Epithelial cell of esophagus (primary cell): ENCODE measurements around the gene SEC24D.

Source experiments
- DNase-seq: peaks from one replicate; pipeline ENCODE4 v3.0.0; 2010; ENCODE audit warnings: low read depth
- H3K4me3 ChIP-seq: 2 replicates; pipeline ENCODE4 v1.5.1; 2011; ENCODE audit warnings: mild to moderate bottlenecking, low read length, control low read depth
- TF ChIP-seq, protein P1 (sequence below): IDR thresholded peaks from 2 replicates; pipeline ENCODE4 v1.5.1; 2011; ENCODE audit warnings: low read depth, mild to moderate bottlenecking, low read length, control low read depth, inconsistent platforms; ENCODE audit not compliant: insufficient read depth; ENCODE audit errors: missing control alignments

The SEC24D gene

DNA sequence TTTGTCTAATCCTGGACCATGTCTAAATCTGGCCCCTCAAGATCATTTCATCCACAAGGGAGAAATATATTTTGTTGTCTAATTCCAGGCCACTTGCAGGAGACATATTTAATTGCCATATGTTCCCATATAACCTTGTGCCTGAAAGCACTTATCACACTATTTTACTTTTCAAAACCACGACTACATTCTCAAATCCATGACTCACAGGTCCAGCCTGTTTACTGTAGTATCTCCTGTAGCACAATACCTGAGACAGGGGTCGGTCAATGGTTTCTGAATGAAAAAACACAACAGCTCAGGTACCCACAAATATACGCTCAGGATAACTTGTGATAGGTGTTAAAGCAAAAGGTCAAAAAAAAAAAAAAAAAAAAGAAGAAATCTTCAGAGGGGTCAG, 60.9 kb downstream of the SEC24D start:
- no peak overlapping the region for H3K4me3 ChIP-seq
- peak; percentile 38 for DNase-seq
- TF ChIP-seq, protein P1, sequence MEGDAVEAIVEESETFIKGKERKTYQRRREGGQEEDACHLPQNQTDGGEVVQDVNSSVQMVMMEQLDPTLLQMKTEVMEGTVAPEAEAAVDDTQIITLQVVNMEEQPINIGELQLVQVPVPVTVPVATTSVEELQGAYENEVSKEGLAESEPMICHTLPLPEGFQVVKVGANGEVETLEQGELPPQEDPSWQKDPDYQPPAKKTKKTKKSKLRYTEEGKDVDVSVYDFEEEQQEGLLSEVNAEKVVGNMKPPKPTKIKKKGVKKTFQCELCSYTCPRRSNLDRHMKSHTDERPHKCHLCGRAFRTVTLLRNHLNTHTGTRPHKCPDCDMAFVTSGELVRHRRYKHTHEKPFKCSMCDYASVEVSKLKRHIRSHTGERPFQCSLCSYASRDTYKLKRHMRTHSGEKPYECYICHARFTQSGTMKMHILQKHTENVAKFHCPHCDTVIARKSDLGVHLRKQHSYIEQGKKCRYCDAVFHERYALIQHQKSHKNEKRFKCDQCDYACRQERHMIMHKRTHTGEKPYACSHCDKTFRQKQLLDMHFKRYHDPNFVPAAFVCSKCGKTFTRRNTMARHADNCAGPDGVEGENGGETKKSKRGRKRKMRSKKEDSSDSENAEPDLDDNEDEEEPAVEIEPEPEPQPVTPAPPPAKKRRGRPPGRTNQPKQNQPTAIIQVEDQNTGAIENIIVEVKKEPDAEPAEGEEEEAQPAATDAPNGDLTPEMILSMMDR, result no peak

DNA sequence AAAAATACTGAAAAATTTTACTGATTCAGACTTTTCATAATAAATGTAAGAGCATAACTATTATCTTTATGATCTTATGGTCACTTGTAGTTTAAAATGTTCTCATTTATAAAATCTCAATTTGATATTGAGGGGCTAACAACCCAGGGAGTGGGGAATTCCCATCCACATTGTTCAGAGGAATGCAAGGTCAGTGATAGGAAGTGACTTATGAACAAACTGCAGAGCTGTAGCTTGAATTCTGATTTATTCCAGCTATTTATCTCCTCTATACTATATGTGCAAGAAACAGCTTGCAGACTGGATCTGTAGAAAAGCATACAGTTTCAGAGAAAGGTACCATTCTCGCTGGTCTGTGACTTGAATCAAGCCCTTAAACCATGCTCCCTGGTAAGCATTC, 61.6 kb downstream of the SEC24D start:
- DNase-seq, result no peak
- H3K4me3 ChIP-seq, result no peak overlapping the region
- TF ChIP-seq, protein P1, result no peak

DNA sequence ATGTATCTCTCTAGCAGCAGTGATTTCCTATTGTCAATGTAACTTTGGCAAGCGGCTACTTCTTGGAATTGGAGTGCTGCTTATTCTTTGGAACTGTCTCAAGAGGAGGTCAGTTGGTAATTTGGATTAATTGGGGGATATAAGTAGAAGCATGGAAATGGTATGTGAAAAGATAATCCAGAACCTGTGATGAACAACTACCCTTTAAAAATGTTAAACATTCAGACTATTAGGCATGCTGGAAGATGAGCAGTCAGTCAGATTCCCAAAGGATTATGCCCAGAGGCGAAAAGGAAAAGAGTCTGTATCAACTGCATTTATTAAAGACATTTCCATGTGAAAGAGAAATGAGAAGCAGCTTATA, 62.5 kb downstream of the SEC24D start:
- no peak overlapping the region for H3K4me3 ChIP-seq
- no peak for DNase-seq
- TF ChIP-seq, protein P1, result no peak

DNA sequence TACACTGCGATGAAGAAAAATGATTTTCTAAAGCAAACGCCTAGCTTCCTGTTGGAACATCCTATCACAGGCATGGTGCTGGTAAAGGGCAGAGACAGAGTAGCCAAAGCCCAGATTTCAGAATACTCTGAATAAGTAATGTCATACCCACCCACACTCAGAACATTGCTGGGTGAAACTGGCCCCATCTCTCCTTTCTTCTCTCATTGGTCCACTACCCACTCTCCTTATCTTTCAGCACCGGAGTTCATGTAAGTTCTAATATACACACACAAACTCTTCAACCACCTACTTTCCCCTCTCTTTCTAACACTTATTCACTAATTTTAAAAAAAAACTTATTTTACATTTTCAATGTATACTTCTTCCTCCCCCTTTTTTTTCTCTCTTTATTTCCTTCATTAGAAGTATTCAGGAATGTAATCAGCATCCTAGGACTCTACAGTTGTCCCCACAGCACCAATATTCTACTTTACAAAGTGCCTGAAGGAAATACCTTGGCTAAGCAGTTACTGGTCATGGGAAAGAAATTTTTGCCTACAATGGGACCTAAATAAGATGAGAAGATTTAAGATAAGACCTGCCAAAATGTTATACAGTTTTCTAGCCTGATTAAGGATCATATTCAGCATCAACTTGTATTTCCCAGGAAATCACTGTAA, 63.0 kb downstream of the SEC24D start:
- TF ChIP-seq, protein P1, result no peak
- no peak for DNase-seq
- H3K4me3 ChIP-seq, result no peak overlapping the region

DNA sequence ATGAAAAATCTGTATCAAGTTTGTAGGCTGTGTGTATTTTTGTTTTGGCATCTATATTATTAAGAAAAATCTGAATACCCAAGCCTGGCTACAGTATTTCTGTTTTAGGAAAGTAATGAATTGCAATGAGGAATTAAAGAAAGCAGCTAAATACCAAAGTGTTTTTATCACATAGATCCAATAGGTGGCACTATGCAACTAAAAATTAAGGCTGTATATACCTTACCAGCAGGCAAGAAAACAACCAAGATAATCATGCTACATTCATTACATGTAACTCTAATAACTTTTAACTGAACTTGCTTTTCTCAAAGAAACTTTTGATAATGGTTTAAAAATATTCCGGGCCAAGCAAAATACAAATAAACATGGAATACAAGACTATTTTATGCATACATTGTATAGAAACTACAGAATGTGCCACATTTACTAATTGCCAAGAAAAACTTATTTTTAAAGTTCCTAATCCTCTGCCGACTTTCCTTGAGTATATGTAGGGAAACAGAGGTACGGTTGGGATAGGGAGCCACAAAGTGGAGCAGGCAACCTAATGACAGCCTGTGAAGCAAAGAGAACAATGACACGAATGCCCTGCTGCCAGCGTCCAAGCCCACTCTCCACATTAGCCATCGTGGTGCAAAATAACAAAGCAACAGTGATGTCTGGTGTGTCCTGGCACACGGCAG, 63.7 kb downstream of the SEC24D start:
- H3K4me3 ChIP-seq, result no peak overlapping the region
- TF ChIP-seq, protein P1, result peak; percentile 42
- DNase-seq, result peak; percentile 63

DNA sequence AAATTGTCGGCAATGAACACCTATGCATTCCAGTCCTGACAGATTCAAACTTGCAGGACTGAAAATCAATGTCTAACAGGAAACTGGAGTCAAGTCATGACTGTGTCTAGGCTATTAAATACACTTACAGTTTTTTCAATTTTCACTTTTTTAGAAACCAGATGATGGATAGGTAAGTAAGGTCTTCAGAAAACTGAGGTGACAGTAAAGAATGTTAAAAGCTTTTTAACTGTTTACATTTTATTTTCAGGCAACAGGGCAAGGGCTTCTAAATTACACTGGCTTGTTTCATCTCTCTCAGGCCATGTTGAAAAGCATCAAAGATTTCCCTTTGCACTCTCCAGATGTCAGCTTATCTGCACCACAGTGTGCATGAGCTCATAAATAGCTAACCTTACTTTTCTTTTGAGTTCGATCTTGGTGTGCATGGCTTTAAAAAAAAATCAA, 65.2 kb downstream of the SEC24D start:
- TF ChIP-seq, protein P1, result no peak
- DNase-seq, result peak; percentile 74
- no peak overlapping the region for H3K4me3 ChIP-seq

DNA sequence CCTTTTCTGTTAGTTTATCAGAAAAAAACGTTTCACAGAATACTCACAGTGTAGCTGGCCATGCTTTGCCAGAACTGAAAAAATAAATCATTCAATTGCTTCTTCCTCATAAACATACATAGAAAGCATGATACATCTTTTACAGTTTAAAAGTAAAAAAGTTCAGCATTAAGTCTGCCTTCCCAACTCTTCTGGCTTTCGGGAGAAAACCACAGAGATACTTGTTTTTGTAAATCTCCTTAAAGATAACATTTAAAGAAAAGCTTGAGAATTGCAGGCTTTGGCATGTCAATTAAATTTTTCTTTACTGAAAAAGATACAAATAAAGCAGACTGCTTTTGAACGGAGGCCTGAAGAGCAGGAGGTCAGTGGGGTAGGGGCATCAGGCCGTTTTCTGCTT, 66.8 kb downstream of the SEC24D start:
- TF ChIP-seq, protein P1, result no peak
- H3K4me3 ChIP-seq, result no peak overlapping the region
- no peak for DNase-seq
